ENCODE data around the gene APOLD1.

Gene APOLD1

GRCh38 chr12:12790956-12791355, 5.5 kb downstream of the APOLD1 start:
- Histone ChIP-seq H3K79me2 (ENCODE audit: low read length) (no peaks in the 10 kb centered on the region), H3K27ac (ENCODE audit: low read length) (no peak overlapping the region), H4K20me1 (ENCODE audit: insufficient read depth, low read length) (no peaks in the 10 kb centered on the region), H3K27me3 (replicated peaks; ENCODE audit: insufficient read depth, low read length) (no peaks in the 10 kb centered on the region), H3K9me3 (replicated peaks; ENCODE audit: insufficient read depth, low read length) (no peaks in the 10 kb centered on the region), H3K9ac (ENCODE audit: low read length) (no peak overlapping the region), H3K36me3 (replicated peaks; ENCODE audit: insufficient read depth, low read length) (no peaks in the 10 kb centered on the region), H3K4me1 (ENCODE audit: low read length) (peaks cover 23% of the 10 kb centered on the region), H3F3A (ENCODE audit: insufficient read depth, low read length) (peaks cover 9% of the 10 kb centered on the region), H2AFZ (ENCODE audit: low read length) (no peak overlapping the region), H3K9me2 (replicated peaks; ENCODE audit: insufficient read depth, low read length) (no peaks in the 10 kb centered on the region), H3K4me2 (ENCODE audit: low read depth, low read length) (no peak overlapping the region), H3K4me3 (ENCODE audit: low read length) (no peak overlapping the region)
- no peak for DNase-seq
- TF ChIP-seq EZH2 (optimal IDR thresholded peaks at IDR 0.05; ENCODE audit: low read depth, low read length) (no peak), CTCF (IDR thresholded peaks at IDR 0.05; ENCODE audit: low read length) (no peak)

GRCh38 chr12:12791756-12792369, 6.4 kb downstream of the APOLD1 start:
- no peak overlapping the region for H3K27ac ChIP-seq (ENCODE audit: low read length)
- TF ChIP-seq EZH2phosphoT487 (IDR thresholded peaks at IDR 0.05; ENCODE audit: low read length) (no peak), CTCF (IDR thresholded peaks at IDR 0.05; ENCODE audit: low read length) (no peak), EZH2 (optimal IDR thresholded peaks at IDR 0.05; ENCODE audit: low read depth, low read length) (no peak)
- H3F3A ChIP-seq (ENCODE audit: insufficient read depth, low read length): peaks cover 9% of the 10 kb centered on the region
- H3K36me3 ChIP-seq (replicated peaks; ENCODE audit: insufficient read depth, low read length): no peaks in the 10 kb centered on the region
- H3K4me1 ChIP-seq (ENCODE audit: low read length): peaks cover 22% of the 10 kb centered on the region
- DNase-seq: no peak
- H3K9me2 ChIP-seq (replicated peaks; ENCODE audit: insufficient read depth, low read length): no peaks in the 10 kb centered on the region
- no peaks in the 10 kb centered on the region for H3K79me2 ChIP-seq (ENCODE audit: low read length)
- no peaks in the 10 kb centered on the region for H3K27me3 ChIP-seq (replicated peaks; ENCODE audit: insufficient read depth, low read length)
- H4K20me1 ChIP-seq (ENCODE audit: insufficient read depth, low read length): no peaks in the 10 kb centered on the region
- H3K4me3 ChIP-seq (ENCODE audit: low read length): no peak overlapping the region
- H2AFZ ChIP-seq (ENCODE audit: low read length): no peak overlapping the region
- no peak overlapping the region for H3K9ac ChIP-seq (ENCODE audit: low read length)
- no peaks in the 10 kb centered on the region for H3K9me3 ChIP-seq (replicated peaks; ENCODE audit: insufficient read depth, low read length)
- no peak overlapping the region for H3K4me2 ChIP-seq (ENCODE audit: low read depth, low read length)

- peaks cover 25% of the 10 kb centered on the region for H3K4me1 ChIP-seq (ENCODE audit: low read length)
- H3K9me2 ChIP-seq (replicated peaks; ENCODE audit: insufficient read depth, low read length): no peaks in the 10 kb centered on the region
- no peaks in the 10 kb centered on the region for H3K36me3 ChIP-seq (replicated peaks; ENCODE audit: insufficient read depth, low read length)
- no peak overlapping the region for H3K4me2 ChIP-seq (ENCODE audit: low read depth, low read length)
- H4K20me1 ChIP-seq (ENCODE audit: insufficient read depth, low read length): no peaks in the 10 kb centered on the region
- no peaks in the 10 kb centered on the region for H3K79me2 ChIP-seq (ENCODE audit: low read length)
- H3K4me3 ChIP-seq (ENCODE audit: low read length): no peak overlapping the region
- H3K27ac ChIP-seq (ENCODE audit: low read length): no peak overlapping the region
- no peaks in the 10 kb centered on the region for H3K27me3 ChIP-seq (replicated peaks; ENCODE audit: insufficient read depth, low read length)
- TF ChIP-seq EZH2phosphoT487 (IDR thresholded peaks at IDR 0.05; ENCODE audit: low read length) (no peak), CTCF (IDR thresholded peaks at IDR 0.05; ENCODE audit: low read length) (no peak), EZH2 (optimal IDR thresholded peaks at IDR 0.05; ENCODE audit: low read depth, low read length) (no peak)
- no peak for DNase-seq
- H3K9ac ChIP-seq (ENCODE audit: low read length): no peak overlapping the region
- peaks cover 10% of the 10 kb centered on the region for H3F3A ChIP-seq (ENCODE audit: insufficient read depth, low read length)
- H2AFZ ChIP-seq (ENCODE audit: low read length): no peak overlapping the region
- no peaks in the 10 kb centered on the region for H3K9me3 ChIP-seq (replicated peaks; ENCODE audit: insufficient read depth, low read length)
These were observed 7.0 kb downstream of the APOLD1 start for GRCh38 chr12:12792421-12792820.

Measured in MM.1S (cell line).